Keratinocyte (primary cell): ENCODE results near the gene RHNO1.

ENCODE experiments used
- EZH2 ChIP-seq: IDR thresholded peaks from one replicate; pipeline ENCODE4 v1.6.1; 2012; ENCODE audit warnings: inconsistent platforms, mild to moderate bottlenecking, low read length, moderate library complexity
- TF ChIP-seq, protein P1 (sequence below), 3 experiments: IDR thresholded peaks in 1 of 3; conservative IDR thresholded peaks in 1 of 3; optimal IDR thresholded peaks in 1 of 3; 2 replicates in 2 of 3; 3 replicates in 1 of 3; pipeline versions ENCODE3 to v1.5.1; 2011; ENCODE audit warnings: low read length in 3 of 3, mild to moderate bottlenecking in 3 of 3, moderate library complexity in 2 of 3, control low read depth in 1 of 3, inconsistent platforms in 1 of 3; ENCODE audit not compliant: insufficient read depth in 2 of 3; ENCODE audit errors: extremely low read depth in 1 of 3

GRCh38 chr12:2924019-2924418 lies 47.0 kb downstream of the RHNO1 start:
- TF ChIP-seq, protein P1, sequence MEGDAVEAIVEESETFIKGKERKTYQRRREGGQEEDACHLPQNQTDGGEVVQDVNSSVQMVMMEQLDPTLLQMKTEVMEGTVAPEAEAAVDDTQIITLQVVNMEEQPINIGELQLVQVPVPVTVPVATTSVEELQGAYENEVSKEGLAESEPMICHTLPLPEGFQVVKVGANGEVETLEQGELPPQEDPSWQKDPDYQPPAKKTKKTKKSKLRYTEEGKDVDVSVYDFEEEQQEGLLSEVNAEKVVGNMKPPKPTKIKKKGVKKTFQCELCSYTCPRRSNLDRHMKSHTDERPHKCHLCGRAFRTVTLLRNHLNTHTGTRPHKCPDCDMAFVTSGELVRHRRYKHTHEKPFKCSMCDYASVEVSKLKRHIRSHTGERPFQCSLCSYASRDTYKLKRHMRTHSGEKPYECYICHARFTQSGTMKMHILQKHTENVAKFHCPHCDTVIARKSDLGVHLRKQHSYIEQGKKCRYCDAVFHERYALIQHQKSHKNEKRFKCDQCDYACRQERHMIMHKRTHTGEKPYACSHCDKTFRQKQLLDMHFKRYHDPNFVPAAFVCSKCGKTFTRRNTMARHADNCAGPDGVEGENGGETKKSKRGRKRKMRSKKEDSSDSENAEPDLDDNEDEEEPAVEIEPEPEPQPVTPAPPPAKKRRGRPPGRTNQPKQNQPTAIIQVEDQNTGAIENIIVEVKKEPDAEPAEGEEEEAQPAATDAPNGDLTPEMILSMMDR (optimal IDR thresholded peaks at IDR 0.05 in 1 of 3, IDR thresholded peaks at IDR 0.05 in 1 of 3, conservative IDR thresholded peaks at IDR 0.05 in 1 of 3; ENCODE audit: extremely low read depth in 1 of 3, insufficient read depth in 2 of 3, low read length in 3 of 3): no peak
- TF ChIP-seq EZH2: no peak
